DOHH2 (cell line): ENCODE measurements around the gene FXYD7.

ENCODE experiments used
- EZH2phosphoT487 ChIP-seq: fragments of 200-600 bp; sonication (generic); IDR thresholded peaks from 2 replicates; pipeline ENCODE4 v1.6.1; 2017; ENCODE audit warnings: borderline replicate concordance, mild to moderate bottlenecking, antibody characterized with exemption, low read length, moderate library complexity, mixed read lengths
- TF ChIP-seq, protein P1 (sequence below): fragments of 200-600 bp; sonication (generic); IDR thresholded peaks from one replicate; pipeline ENCODE4 v1.5.1; 2014; ENCODE audit warnings: antibody characterized with exemption, mild to moderate bottlenecking, low read depth, low read length; ENCODE audit not compliant: poor library complexity, severe bottlenecking

DNA sequence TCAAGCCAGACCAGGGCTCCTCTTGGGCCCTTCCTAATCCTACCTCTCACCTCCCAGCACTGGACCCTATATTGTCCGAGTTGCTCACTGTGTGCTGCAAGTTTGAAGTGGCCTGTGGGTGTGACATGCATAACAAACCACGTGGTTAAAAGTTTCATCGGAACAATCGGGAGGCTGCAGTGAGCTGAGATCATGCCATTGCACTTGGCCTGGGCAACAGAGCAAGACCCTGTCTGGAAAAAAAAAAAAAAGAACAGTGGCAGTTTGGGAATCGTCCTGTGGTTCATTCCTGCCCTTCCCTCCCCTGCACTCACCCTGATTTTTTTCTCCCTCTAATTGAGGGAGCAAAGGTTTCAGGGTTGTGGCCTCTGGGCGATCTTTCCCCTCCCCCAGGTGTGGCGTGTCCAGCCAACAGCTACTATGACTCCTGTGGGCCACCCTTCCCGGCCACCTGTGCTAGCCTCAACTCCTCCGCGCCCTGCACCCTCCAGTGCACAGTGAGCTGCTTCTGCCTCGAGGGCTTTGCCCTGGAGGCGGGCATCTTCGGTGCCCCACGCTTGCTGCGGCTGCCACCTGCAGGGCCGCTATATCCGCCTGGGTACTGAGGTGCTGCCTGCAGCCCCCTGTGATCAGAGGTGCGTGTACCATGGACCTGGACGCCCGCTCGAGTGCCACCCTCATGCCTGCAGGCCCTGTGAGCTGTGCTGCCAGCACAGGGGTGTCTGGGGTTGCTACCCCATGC lies 43.7 kb upstream of the FXYD7 start:
- TF ChIP-seq, protein P1, sequence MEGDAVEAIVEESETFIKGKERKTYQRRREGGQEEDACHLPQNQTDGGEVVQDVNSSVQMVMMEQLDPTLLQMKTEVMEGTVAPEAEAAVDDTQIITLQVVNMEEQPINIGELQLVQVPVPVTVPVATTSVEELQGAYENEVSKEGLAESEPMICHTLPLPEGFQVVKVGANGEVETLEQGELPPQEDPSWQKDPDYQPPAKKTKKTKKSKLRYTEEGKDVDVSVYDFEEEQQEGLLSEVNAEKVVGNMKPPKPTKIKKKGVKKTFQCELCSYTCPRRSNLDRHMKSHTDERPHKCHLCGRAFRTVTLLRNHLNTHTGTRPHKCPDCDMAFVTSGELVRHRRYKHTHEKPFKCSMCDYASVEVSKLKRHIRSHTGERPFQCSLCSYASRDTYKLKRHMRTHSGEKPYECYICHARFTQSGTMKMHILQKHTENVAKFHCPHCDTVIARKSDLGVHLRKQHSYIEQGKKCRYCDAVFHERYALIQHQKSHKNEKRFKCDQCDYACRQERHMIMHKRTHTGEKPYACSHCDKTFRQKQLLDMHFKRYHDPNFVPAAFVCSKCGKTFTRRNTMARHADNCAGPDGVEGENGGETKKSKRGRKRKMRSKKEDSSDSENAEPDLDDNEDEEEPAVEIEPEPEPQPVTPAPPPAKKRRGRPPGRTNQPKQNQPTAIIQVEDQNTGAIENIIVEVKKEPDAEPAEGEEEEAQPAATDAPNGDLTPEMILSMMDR: no peak
- TF ChIP-seq EZH2phosphoT487: no peak
